ENCODE measurements around the gene FBXL5.
"Not testable (repeated sequence)": the region's sequence is repeated elsewhere in the genome, so short reads cannot be mapped to it uniquely, and the experiment has no call there.

Gene FBXL5

DNA sequence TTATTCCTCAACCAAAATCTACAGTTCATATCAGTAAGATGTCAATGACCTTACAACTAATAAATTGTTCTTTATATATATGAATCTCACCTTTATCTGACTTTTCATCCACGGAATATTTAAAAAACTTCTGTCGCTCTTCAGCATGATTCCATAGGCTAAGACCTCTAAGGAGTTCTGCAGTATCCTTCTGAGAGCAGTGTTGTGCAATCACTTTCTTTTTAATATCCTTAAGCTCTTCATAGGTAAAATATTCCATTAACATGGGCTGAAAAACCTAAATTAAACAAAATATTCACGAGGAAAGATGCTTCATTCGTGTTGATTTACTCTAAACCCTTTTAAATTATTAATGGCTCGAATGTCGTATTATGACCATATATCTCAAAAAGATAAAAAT lies 16.7 kb downstream of the FBXL5 start:
- no peak for DNase-seq

DNA sequence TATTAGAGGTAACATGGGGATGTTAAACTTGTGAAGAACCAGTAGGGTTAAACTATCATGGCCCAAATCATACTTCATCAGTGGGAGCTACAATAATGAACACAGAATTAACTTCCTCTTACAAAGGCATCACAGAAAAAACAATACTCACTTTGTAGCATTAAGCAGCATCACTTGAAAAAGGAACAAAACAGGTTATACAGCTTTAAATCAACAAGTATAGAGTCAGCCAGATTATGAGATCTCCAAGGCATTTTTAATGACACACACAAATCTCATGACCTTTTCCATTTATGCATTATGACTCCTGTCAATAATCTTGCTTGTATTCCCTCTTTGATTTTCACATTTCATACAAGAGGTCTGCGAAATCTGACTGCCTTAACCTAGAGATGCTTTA lies 18.3 kb downstream of the FBXL5 start:
- DNase-seq: no peak

GRCh38 chr4:15617407-15617806 lies 37.8 kb downstream of the FBXL5 start:
- DNase-seq: not testable (repeated sequence)

DNA sequence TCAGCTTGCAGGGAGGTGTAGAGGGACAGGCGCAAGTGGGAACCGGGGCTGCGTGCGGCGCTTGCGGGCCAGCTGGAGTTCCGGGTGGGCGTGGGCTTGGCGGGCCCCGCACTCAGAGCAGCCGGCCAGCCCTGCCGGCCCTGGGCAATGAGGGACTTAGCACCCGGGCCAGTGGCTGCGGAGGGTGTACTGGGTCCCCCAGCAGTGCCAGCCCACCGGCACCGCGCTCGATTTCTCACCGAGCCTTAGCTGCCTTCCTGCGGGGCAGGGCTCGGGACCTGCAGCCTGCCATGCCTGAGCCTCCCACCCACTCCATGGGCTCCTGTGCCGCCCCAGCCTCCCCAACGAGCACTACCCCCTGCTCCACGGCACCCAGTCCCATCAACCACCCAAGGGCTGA lies 40.3 kb downstream of the FBXL5 start:
- not testable (repeated sequence) for DNase-seq

DNA sequence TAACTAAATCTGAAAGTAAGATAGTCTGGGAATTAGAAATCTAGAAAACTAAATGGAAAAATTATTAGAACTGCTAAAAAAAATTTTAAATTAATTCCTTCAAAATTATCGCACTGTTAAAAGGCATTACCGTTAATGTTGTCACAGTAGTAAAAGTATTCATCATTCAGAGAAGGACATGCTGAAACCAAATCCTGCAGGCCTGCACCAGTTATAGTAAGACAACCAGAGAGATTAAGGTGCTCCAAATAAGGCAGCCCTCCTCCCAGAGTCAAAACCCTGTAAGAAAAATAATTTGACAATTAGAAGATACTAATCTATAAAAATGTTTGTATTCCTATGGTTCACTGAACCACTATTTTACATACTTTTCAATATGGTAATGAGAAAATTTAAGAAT lies 43.0 kb downstream of the FBXL5 start:
- DNase-seq: no peak

GRCh38 chr4:15610855-15611254 lies 44.3 kb downstream of the FBXL5 start:
- no peak for DNase-seq

- no peak for DNase-seq
These were observed 49.6 kb downstream of the FBXL5 start for GRCh38 chr4:15605537-15605936.

DNA sequence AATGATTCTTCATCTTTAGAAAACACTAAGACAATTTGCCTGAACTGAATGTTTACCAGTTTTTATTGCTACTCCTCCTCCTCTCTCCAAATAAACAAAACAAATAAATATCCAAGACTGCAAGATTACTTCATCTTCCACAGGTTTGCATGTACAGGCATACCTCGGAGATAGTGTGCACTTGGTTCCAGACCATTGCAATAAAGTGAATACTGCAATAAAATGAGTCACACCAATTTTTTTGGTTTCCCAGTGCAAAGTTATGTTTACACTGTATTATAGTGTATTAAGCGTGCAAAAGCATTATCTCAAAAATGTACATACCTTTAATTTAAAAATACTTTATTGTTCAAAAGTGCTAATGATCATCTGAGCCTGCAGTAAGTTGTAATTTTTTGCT lies 53.3 kb downstream of the FBXL5 start:
- DNase-seq: no peak

- DNase-seq: no peak
These were observed 55.0 kb downstream of the FBXL5 start for GRCh38 chr4:15600176-15600575.

DNA sequence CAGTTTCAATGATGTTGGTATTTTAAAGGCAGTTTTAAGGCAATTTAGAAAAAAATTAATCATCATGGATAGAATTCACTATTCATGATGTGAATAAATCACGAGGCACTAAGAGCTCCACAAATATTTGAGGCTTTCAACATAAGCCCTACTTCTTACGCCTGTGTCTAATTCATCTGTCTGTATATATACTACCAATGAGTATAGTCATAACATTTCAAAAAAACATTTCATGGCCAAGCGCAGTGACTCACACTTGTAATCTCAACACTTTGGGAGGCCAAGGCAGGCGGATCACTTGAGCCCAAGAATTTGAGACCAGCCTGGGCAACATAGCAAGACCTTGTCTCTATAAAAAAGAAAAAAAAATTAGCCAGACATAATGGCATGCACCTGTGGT lies 56.5 kb downstream of the FBXL5 start:
- no peak for DNase-seq

GRCh38 chr4:15592799-15593198 lies 62.4 kb downstream of the FBXL5 start:
- DNase-seq: no peak

DNA sequence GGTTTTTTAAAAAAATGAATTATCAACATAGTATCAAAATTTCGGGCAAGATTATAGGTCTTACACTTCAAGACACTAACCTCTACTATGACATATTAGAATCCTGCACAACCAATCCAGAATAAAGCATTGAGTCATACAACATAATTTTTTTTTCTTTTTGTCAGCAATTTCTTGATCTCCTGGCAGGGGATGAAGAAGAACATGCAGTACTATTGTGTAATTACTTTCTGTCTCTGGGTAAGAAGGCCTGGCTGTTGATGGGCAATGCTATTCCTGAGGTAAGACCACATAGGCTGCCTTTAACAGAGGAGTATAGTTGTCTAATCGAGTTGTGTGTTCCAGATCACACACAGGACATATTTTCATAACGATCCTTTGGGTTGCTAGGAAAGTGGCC lies 67.5 kb downstream of the FBXL5 start:
- no peak for DNase-seq

GRCh38 chr4:15586066-15586465 lies 69.1 kb downstream of the FBXL5 start:
- no peak for DNase-seq

DNA sequence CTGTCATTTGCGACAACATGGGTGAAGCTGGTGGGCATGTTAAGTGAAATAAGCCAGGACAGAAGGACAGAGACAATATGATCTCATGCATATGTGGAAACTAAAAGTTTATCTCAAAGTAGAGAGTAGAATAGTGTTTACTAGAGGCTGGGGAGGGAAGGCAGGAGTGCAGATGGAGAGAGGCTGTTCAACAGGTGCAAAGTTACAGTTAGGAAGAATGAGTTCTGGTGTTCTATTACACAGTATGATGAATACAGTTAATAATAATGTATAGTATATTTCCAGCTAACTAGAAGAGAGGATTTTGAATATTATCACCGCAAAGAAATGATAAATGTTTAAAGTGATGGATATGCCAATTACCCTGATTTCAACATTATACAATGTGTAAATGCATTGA lies 69.8 kb downstream of the FBXL5 start:
- no peak for DNase-seq

- DNase-seq: no peak
These were observed 70.4 kb downstream of the FBXL5 start for GRCh38 chr4:15584785-15585184.

- DNase-seq: no peak
These were observed 77.6 kb downstream of the FBXL5 start for GRCh38 chr4:15577508-15577907.

DNA sequence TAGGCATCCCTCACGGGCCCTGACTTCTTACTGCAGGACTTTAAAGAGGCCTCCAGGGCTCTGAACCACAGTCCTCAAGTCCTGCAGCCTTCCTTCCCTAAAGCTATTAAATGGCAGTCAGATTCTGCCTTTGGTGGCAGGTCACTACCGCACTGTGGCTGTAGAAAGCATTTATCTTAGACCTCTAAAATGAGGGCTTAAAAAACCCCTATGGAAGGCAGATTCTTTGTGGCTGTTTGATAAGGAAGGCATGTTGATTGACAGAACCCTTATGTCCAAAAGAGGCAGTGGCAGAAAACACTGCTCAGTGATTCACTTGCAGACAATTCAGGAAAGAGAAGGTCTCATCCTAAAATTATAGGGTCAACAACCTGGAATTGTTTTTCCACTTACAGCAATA lies 79.2 kb downstream of the FBXL5 start:
- no peak for DNase-seq

GRCh38 chr4:15569746-15570145 lies 85.4 kb downstream of the FBXL5 start:
- no peak for DNase-seq

- DNase-seq: no peak
These were observed 86.3 kb downstream of the FBXL5 start for GRCh38 chr4:15568821-15569220.

DNA sequence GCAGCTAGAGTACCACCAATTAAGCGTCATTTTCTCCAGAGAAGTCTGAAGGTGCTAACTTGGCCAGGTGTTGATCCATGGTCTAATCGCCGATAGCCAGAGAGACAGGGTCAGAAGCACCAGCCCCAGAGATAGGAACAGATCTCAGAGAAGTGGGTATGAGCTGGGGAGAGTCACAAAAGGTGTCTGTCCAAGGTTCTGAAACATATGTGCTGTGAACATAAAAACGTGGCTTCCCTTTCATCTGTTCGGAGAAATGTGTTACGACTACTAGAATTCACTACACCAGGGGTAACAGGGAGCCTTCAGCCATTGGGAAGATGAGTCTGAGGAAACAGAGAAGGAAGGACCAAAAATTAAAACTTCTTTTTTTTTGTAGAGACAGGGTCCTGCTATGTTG lies 91.3 kb downstream of the FBXL5 start:
- no peak for DNase-seq

DNA sequence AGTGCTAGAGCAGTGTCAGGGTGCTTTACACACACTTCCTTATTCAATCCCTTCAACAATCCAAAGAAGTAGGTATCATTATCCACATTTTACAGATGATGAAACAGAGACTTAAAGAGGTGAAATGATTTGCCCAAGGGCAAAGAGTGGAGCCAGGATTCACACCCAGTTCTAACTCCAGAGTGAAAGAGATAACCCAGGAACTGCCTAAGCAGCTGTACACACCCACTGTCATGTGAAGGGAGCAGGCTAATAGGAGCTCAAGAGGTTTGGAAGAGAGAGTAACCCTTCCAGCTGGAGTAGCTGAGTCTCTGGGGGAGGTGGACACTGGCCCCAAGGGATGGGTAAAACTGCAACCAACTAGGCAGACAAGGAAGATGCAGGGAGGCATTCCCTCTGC lies 92.5 kb downstream of the FBXL5 start:
- DNase-seq: no peak

DNA sequence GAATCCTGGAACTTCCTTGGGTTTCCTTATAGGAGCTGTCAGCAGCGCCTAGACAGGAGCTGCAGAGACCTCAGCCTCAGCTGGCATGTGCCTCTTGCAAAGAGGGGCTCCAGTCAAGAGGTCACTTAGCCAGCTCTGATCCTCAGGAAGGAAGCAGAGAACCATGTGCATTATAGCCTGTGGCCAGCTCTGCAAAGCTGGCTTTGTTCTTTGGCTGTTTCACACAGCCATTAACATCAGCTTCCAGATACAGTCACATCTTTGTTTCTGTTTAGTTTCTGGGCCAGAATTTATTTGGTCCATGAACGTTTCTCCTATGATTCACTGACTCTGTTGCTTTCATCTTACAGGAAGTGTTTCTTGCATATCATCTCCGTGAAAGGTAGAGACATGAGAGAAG lies 93.0 kb downstream of the FBXL5 start:
- no peak for DNase-seq

DNA sequence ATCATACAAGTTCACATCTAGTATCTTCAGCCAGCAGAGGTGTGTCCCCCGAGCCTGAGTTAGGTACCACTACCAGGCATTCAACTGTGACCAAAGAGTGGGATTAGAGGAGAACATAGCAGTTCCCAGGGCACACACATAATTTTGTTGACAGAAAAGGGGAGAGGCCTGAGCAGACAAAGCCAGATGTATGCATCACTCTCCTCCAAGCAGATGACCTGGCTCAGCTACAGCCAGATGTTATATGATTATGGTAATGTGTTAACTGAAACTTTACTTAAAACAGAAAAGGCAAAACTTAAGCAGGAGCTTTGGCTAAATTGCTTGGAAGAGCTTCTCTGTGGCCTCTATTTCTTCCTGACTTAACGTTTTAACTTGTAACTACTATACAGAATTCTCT lies 96.6 kb downstream of the FBXL5 start:
- no peak for DNase-seq

GRCh38 chr4:15557786-15558550 lies 97.2 kb downstream of the FBXL5 start:
- DNase-seq: no peak

GRCh38 chr4:15556511-15557092 lies 98.6 kb downstream of the FBXL5 start:
- DNase-seq: no peak
